IMR-90 (cell line): Measurements from ENCODE around the gene KCNAB1.

Experiments
- CEBPB ChIP-seq: IDR thresholded peaks from 2 replicates; pipeline ENCODE4 v1.6.1; 2012; ENCODE audit warnings: low read depth, low read length, improper control_type of control experiment
- FOS ChIP-seq: fragments of 150-350 bp; IDR thresholded peaks from 2 replicates; pipeline ENCODE4 v1.6.1; 2016; ENCODE audit warnings: low read depth, low read length
- MXI1 ChIP-seq: IDR thresholded peaks from 2 replicates; pipeline ENCODE4 v1.6.1; 2012; ENCODE audit warnings: low read depth, mild to moderate bottlenecking, low read length, moderate library complexity, borderline replicate concordance
- POLR2A ChIP-seq: IDR thresholded peaks from 2 replicates; pipeline ENCODE4 v1.6.1; 2012; ENCODE audit warnings: mild to moderate bottlenecking, low read depth, low read length
- RAD21 ChIP-seq: IDR thresholded peaks from 2 replicates; pipeline ENCODE4 v1.6.1; 2012; ENCODE audit warnings: low read length, improper control_type of control experiment
- TF ChIP-seq, protein P1 (sequence below): conservative IDR thresholded peaks from 2 replicates; pipeline ENCODE4 v1.5.1; 2012; ENCODE audit warnings: mild to moderate bottlenecking, low read depth, low read length, improper control_type of control experiment
- TF ChIP-seq, protein P2 (sequence below): fragments of 150-350 bp; IDR thresholded peaks from 2 replicates; pipeline ENCODE4 v1.6.1; 2016; ENCODE audit warnings: low read depth, mild to moderate bottlenecking, low read length, moderate library complexity, borderline replicate concordance

DNA sequence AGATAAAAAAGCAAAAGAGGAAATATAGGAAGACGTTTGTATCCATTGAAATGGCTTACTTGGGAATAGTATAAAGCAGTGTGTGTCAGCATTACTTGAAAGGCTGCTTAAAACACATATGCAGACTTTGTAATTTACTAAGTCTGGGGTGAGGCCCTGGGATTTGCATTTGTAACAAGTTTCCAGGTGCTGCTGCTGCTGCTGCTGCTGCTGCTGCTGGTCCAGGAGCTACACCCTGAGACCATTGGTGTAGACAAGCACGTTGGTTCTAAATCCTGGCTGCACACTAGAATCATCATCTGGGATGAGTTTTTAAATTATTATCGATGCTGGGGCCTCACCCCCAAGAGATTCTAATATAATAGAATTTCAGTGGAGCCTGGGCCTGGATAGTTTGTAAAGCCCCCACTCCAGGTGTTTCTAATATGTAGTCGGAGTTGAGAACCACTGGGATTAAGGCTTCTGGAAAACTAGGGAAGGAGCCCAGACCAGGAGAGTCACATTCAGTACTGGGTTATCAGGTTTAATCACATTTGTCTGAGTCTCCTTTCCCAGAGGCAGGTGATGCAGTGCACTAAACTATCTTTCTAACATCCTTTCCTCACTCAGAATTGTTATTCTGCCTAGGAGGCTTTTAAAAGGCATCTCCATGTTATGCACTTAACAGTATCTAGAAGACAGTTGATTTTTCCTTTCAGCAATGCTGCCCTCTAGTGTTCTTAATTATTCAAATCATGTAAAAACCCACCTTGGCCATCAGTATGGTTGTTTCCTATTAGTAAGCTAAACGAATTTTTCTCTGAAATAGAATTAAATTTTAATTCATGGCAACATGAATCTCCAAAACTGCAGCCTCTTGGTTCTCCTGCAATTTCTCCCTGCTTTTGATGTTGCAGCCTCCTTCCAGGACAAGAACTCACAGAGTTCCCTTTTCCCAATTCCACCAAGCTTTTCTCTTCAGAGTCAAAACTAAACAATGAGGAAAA lies 389.1 kb downstream of the KCNAB1 start:
- TF ChIP-seq, protein P1, sequence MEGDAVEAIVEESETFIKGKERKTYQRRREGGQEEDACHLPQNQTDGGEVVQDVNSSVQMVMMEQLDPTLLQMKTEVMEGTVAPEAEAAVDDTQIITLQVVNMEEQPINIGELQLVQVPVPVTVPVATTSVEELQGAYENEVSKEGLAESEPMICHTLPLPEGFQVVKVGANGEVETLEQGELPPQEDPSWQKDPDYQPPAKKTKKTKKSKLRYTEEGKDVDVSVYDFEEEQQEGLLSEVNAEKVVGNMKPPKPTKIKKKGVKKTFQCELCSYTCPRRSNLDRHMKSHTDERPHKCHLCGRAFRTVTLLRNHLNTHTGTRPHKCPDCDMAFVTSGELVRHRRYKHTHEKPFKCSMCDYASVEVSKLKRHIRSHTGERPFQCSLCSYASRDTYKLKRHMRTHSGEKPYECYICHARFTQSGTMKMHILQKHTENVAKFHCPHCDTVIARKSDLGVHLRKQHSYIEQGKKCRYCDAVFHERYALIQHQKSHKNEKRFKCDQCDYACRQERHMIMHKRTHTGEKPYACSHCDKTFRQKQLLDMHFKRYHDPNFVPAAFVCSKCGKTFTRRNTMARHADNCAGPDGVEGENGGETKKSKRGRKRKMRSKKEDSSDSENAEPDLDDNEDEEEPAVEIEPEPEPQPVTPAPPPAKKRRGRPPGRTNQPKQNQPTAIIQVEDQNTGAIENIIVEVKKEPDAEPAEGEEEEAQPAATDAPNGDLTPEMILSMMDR, result peak; percentile 67
- TF ChIP-seq CEBPB (no peak), FOS (no peak), RAD21 (peak; percentile 74), POLR2A (no peak), MXI1 (no peak)
- TF ChIP-seq, protein P2, sequence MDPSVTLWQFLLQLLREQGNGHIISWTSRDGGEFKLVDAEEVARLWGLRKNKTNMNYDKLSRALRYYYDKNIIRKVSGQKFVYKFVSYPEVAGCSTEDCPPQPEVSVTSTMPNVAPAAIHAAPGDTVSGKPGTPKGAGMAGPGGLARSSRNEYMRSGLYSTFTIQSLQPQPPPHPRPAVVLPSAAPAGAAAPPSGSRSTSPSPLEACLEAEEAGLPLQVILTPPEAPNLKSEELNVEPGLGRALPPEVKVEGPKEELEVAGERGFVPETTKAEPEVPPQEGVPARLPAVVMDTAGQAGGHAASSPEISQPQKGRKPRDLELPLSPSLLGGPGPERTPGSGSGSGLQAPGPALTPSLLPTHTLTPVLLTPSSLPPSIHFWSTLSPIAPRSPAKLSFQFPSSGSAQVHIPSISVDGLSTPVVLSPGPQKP, result no peak
